Activated naive CD8-positive, alpha-beta T cell treated with anti-CD3 and anti-CD28 coated beads, Interleukin-2, amount 10 ng/mL, durations not matched to agents 7 days and 5 days (primary cell): Measurements from ENCODE around the gene GPR18. TPM values are rescaled to one million over a fixed set of nuclear protein-coding genes. Genes with fewer than 3 reads are reported as not detected.
A peak's percentile ranks its signal among the peaks of the same experiment; 100 is the strongest.
"Not testable (repeated sequence)": the region's sequence is repeated elsewhere in the genome, so short reads cannot be mapped to it uniquely, and the experiment has no call there.

Experiments used
- ATAC-seq: fragments of 150-1000 bp; cut with Tn5 transposase; one replicate; pipeline ENCODE4 v1.10.0; 2021; ENCODE audit warnings: low read depth, moderate library complexity
- POLR2A ChIA-PET: fragments of 350-600 bp; sonication (Branson Sonifier 250); formaldehyde crosslinking; loops from one replicate; lab custom pipeline; 2021; ENCODE audit warnings: antibody characterized with exemption; lab: Charles Lee
- DNase-seq: peaks from one replicate; pipeline ENCODE4 v3.0.0; 2021
- H3K27ac Mint-ChIP-seq: one replicate; pipeline ENCODE4 v1.8.0; 2022; ENCODE audit warnings: mild to moderate bottlenecking, mixed read lengths
- H3K27me3 Mint-ChIP-seq: one replicate; pipeline ENCODE4 v1.8.0; 2022; ENCODE audit warnings: mild to moderate bottlenecking, moderate library complexity, mixed read lengths
- H3K36me3 Mint-ChIP-seq: one replicate; pipeline ENCODE4 v1.8.0; 2021; ENCODE audit warnings: mild to moderate bottlenecking, mixed read lengths
- H3K4me1 Mint-ChIP-seq: one replicate; pipeline ENCODE4 v1.8.0; 2021; ENCODE audit warnings: mixed read lengths
- H3K4me3 Mint-ChIP-seq: one replicate; pipeline ENCODE4 v1.8.0; 2022; ENCODE audit warnings: mild to moderate bottlenecking, moderate library complexity, mixed read lengths
- H3K9me3 Mint-ChIP-seq: one replicate; pipeline ENCODE4 v1.8.0; 2021; ENCODE audit warnings: mixed read lengths
- total RNA-seq, 2 experiments: library from RNA; stranded (reverse); gene quantifications; one replicate each; pipeline ENCODE4 v1.2.3, GENCODE V29; 2021

The GPR18 gene
- total RNA-seq, 2 experiments from 2014 or later: 25.5 to 25.9 TPM

GRCh38 chr13:99257291-99257690, 888 bp downstream of the GPR18 start:
- ATAC-seq (no peak), DNase-seq (no peak)
- Mint-ChIP-seq H3K27me3 (no peaks in the 10 kb centered on the region), H3K36me3 (peaks cover 36% of the 10 kb centered on the region), H3K4me1 (peaks cover 45% of the 10 kb centered on the region), H3K27ac (peak overlapping the region; percentile 81), H3K4me3 (peak overlapping the region; percentile 86), H3K9me3 (no peaks in the 10 kb centered on the region)
- POLR2A ChIA-PET: interaction anchor here (1.2 to 4.4 kb wide), 7 partner anchors 18 to 170 kb away, joined by 3 to 106 read pairs (median 7); partner anchors contain the start of gene UBAC2

- Mint-ChIP-seq H3K4me1 (peaks cover 51% of the 10 kb centered on the region), H3K27me3 (no peaks in the 10 kb centered on the region), H3K9me3 (no peaks in the 10 kb centered on the region), H3K27ac (peak overlapping the region; percentile 85), H3K36me3 (peaks cover 42% of the 10 kb centered on the region), H3K4me3 (peak overlapping the region; percentile 86)
- ATAC-seq (no peak), DNase-seq (no peak)
- POLR2A ChIA-PET: interaction anchor here (1.3 to 4.4 kb wide), 7 partner anchors 14 to 54 kb away, joined by 3 to 106 read pairs (median 7); partner anchors contain the start of gene UBAC2
Measured at GRCh38 chr13:99256709-99257108, 1.5 kb downstream of the GPR18 start.

GRCh38 chr13:99256283-99256682, 1.9 kb downstream of the GPR18 start:
- Mint-ChIP-seq H3K27ac (peak overlapping the region; percentile 85), H3K36me3 (peaks cover 42% of the 10 kb centered on the region), H3K9me3 (no peaks in the 10 kb centered on the region), H3K4me3 (peak overlapping the region; percentile 86), H3K4me1 (peaks cover 52% of the 10 kb centered on the region), H3K27me3 (no peaks in the 10 kb centered on the region)
- POLR2A ChIA-PET: interaction anchor here (0.8 to 4.4 kb wide), 5 partner anchors 13 to 80 kb away, joined by 3 to 106 read pairs (median 6); partner anchors contain the start of gene UBAC2
- ATAC-seq (no peak), DNase-seq (no peak)

- DNase-seq: no peak
- no peaks in the 10 kb centered on the region for H3K27me3 Mint-ChIP-seq
- peaks cover 51% of the 10 kb centered on the region for H3K4me1 Mint-ChIP-seq
- H3K36me3 Mint-ChIP-seq: peaks cover 49% of the 10 kb centered on the region
- ATAC-seq: no peak
- POLR2A ChIA-PET: interaction anchor here (0.8 to 4.4 kb wide), 4 partner anchors 37 to 79 kb away, joined by 5 to 106 read pairs (median 6); partner anchors contain the start of gene UBAC2
- H3K27ac Mint-ChIP-seq: peak overlapping the region; percentile 15
- peak overlapping the region; percentile 86 for H3K4me3 Mint-ChIP-seq
- H3K9me3 Mint-ChIP-seq: no peaks in the 10 kb centered on the region
Measured at GRCh38 chr13:99255271-99255670, 2.9 kb downstream of the GPR18 start.

- ATAC-seq (no peak), DNase-seq (no peak)
- Mint-ChIP-seq H3K9me3 (no peaks in the 10 kb centered on the region), H3K4me1 (peaks cover 49% of the 10 kb centered on the region), H3K36me3 (peaks cover 49% of the 10 kb centered on the region), H3K4me3 (peak overlapping the region; percentile 86), H3K27me3 (no peaks in the 10 kb centered on the region), H3K27ac (peak overlapping the region; percentile 15)
- POLR2A ChIA-PET: interaction anchor here (1.8 to 4.4 kb wide), 2 partner anchors 40 to 52 kb away, joined by 7 to 106 read pairs; partner anchors contain the start of gene UBAC2
Measured at GRCh38 chr13:99254830-99255229, 3.3 kb downstream of the GPR18 start.

- no peaks in the 10 kb centered on the region for H3K9me3 Mint-ChIP-seq
- ATAC-seq (no peak), DNase-seq (no peak)
- H3K36me3 Mint-ChIP-seq: peaks cover 58% of the 10 kb centered on the region
- no peaks in the 10 kb centered on the region for H3K27me3 Mint-ChIP-seq
- H3K4me3 Mint-ChIP-seq: no peak overlapping the region
- peak overlapping the region; percentile 19 for H3K27ac Mint-ChIP-seq
- peaks cover 40% of the 10 kb centered on the region for H3K4me1 Mint-ChIP-seq
- POLR2A ChIA-PET: interaction anchor here (1.2 to 1.3 kb wide), 2 partner anchors 33 to 51 kb away, joined by 4 to 9 read pairs; partner anchors contain the start of gene UBAC2
Measured at GRCh38 chr13:99251921-99252320, 6.3 kb downstream of the GPR18 start.

- peaks cover 38% of the 10 kb centered on the region for H3K4me1 Mint-ChIP-seq
- H3K9me3 Mint-ChIP-seq: no peaks in the 10 kb centered on the region
- H3K27me3 Mint-ChIP-seq: no peaks in the 10 kb centered on the region
- H3K4me3 Mint-ChIP-seq: no peak overlapping the region
- peak overlapping the region; percentile 19 for H3K27ac Mint-ChIP-seq
- H3K36me3 Mint-ChIP-seq: peaks cover 56% of the 10 kb centered on the region
- POLR2A ChIA-PET: interaction anchor here (1.2 to 1.3 kb wide), 2 partner anchors 32 to 50 kb away, joined by 4 to 9 read pairs; partner anchors contain the start of gene UBAC2
- ATAC-seq: no peak
- no peak for DNase-seq
Measured at GRCh38 chr13:99250982-99251825, 7.0 kb downstream of the GPR18 start.

GRCh38 chr13:99249606-99250005, 8.6 kb downstream of the GPR18 start:
- ATAC-seq, DNase-seq, H3K27me3 Mint-ChIP-seq, POLR2A ChIA-PET, H3K9me3 Mint-ChIP-seq, H3K4me3 Mint-ChIP-seq: not testable (repeated sequence)
- peak overlapping the region; percentile 5 for H3K27ac Mint-ChIP-seq
- H3K4me1 Mint-ChIP-seq: peaks cover 27% of the 10 kb centered on the region
- H3K36me3 Mint-ChIP-seq: peaks cover 50% of the 10 kb centered on the region

- H3K9me3 Mint-ChIP-seq, POLR2A ChIA-PET, H3K27me3 Mint-ChIP-seq, H3K4me3 Mint-ChIP-seq, DNase-seq, H3K27ac Mint-ChIP-seq, ATAC-seq: not testable (repeated sequence)
- peaks cover 26% of the 10 kb centered on the region for H3K4me1 Mint-ChIP-seq
- peaks cover 52% of the 10 kb centered on the region for H3K36me3 Mint-ChIP-seq
Measured at GRCh38 chr13:99249178-99249577, 9.0 kb downstream of the GPR18 start.

- POLR2A ChIA-PET: no interaction called here
- Mint-ChIP-seq H3K27me3 (no peaks in the 10 kb centered on the region), H3K4me1 (peaks cover 12% of the 10 kb centered on the region), H3K27ac (no peak overlapping the region), H3K4me3 (no peak overlapping the region), H3K9me3 (no peaks in the 10 kb centered on the region), H3K36me3 (peaks cover 42% of the 10 kb centered on the region)
- DNase-seq (no peak), ATAC-seq (no peak)
Measured at GRCh38 chr13:99246100-99246499, 12.1 kb downstream of the GPR18 start.

- Mint-ChIP-seq H3K27me3 (no peaks in the 10 kb centered on the region), H3K36me3 (peaks cover 38% of the 10 kb centered on the region), H3K27ac (peak overlapping the region; percentile 97), H3K4me3 (peak overlapping the region; percentile 89), H3K9me3 (no peaks in the 10 kb centered on the region), H3K4me1 (peaks cover 41% of the 10 kb centered on the region)
- peak; percentile 85 for ATAC-seq
- POLR2A ChIA-PET: interaction anchor here (1.0 to 2.3 kb wide), 5 partner anchors 14 to 37 kb away, joined by 3 to 15 read pairs (median 5); partner anchors contain the start of genes GPR18 and UBAC2
- DNase-seq: no peak
Measured at GRCh38 chr13:99237981-99238662, 20.1 kb downstream of the GPR18 start.

- no peaks in the 10 kb centered on the region for H3K27me3 Mint-ChIP-seq
- H3K27ac Mint-ChIP-seq: no peak overlapping the region
- POLR2A ChIA-PET: interaction anchor here (0.9 to 1.5 kb wide), 5 partner anchors 9 to 26 kb away, joined by 3 to 5 read pairs (median 3); partner anchors contain the start of gene GPR18
- ATAC-seq (no peak), DNase-seq (no peak)
- H3K9me3 Mint-ChIP-seq: no peaks in the 10 kb centered on the region
- H3K36me3 Mint-ChIP-seq: peaks cover 25% of the 10 kb centered on the region
- peaks cover 53% of the 10 kb centered on the region for H3K4me1 Mint-ChIP-seq
- no peak overlapping the region for H3K4me3 Mint-ChIP-seq
Measured at GRCh38 chr13:99231721-99232120, 26.5 kb downstream of the GPR18 start.

- Mint-ChIP-seq H3K27me3 (no peaks in the 10 kb centered on the region), H3K4me3 (no peak overlapping the region), H3K4me1 (peaks cover 54% of the 10 kb centered on the region), H3K27ac (peak overlapping the region; percentile 19), H3K36me3 (peaks cover 30% of the 10 kb centered on the region), H3K9me3 (no peaks in the 10 kb centered on the region)
- POLR2A ChIA-PET: interaction anchor here (1.2 to 1.4 kb wide), 3 partner anchors 12 to 30 kb away, joined by 3 to 5 read pairs (median 4); partner anchors contain the start of gene UBAC2
- no peak for ATAC-seq
- no peak for DNase-seq
Measured at GRCh38 chr13:99230991-99231390, 27.2 kb downstream of the GPR18 start.
